PC-9 (cell line): ENCODE results near the gene SPIN1.

Experiments
- EZH2 ChIP-seq: fragments of 200-600 bp; sonication (generic); IDR thresholded peaks from 2 replicates; pipeline ENCODE4 v1.8.0; 2017; ENCODE audit warnings: antibody characterized with exemption, low read depth
- TF ChIP-seq, protein P1 (sequence below): fragments of 200-600 bp; sonication (generic); conservative IDR thresholded peaks from 2 replicates; pipeline ENCODE4 v1.6.1; 2017; ENCODE audit warnings: mixed run types, antibody characterized with exemption, mild to moderate bottlenecking, moderate library complexity

DNA sequence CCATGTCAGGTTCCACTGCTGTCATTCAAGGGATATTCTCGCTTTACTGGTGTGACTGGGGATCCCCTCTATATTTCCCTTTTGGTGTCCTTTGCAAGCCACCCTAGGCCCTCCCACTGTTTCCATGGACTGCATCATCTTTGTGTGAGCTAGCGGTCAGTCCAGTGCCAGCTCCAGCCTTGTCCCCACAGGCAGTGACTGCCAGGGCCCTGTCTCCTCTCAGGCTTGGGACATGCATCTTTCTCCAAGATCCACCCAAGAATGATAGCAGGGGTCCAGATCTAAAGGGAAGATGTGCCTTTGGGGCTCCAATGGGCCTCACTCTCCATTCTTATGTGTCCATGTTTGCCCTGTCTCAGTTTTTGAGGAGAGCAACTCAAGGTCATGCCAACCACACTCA lies 109.0 kb downstream of the SPIN1 start:
- TF ChIP-seq, protein P1, sequence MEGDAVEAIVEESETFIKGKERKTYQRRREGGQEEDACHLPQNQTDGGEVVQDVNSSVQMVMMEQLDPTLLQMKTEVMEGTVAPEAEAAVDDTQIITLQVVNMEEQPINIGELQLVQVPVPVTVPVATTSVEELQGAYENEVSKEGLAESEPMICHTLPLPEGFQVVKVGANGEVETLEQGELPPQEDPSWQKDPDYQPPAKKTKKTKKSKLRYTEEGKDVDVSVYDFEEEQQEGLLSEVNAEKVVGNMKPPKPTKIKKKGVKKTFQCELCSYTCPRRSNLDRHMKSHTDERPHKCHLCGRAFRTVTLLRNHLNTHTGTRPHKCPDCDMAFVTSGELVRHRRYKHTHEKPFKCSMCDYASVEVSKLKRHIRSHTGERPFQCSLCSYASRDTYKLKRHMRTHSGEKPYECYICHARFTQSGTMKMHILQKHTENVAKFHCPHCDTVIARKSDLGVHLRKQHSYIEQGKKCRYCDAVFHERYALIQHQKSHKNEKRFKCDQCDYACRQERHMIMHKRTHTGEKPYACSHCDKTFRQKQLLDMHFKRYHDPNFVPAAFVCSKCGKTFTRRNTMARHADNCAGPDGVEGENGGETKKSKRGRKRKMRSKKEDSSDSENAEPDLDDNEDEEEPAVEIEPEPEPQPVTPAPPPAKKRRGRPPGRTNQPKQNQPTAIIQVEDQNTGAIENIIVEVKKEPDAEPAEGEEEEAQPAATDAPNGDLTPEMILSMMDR, result no peak
- TF ChIP-seq EZH2, result no peak
